K562 (cell line): ENCODE measurements around the gene MRPS18B. TPM values are rescaled to one million over a fixed set of nuclear protein-coding genes. Genes with fewer than 3 reads are reported as not detected.

Source experiments
- CHD1 ChIP-seq: fragments of 200-600 bp; sonication (generic); IDR thresholded peaks from one replicate; pipeline ENCODE4 v1.6.1; 2012; ENCODE audit warnings: mild to moderate bottlenecking, moderate library complexity, low read length, inconsistent platforms
- EHMT2 ChIP-seq: fragments of 450-650 bp; IDR thresholded peaks from 2 replicates; pipeline ENCODE4 v1.6.1; 2018; ENCODE audit warnings: antibody characterized with exemption
- EP400 ChIP-seq: fragments of 450-650 bp; IDR thresholded peaks from 2 replicates; pipeline ENCODE4 v1.6.1; 2017; ENCODE audit warnings: antibody characterized with exemption, mild to moderate bottlenecking, moderate library complexity
- ESRRB ChIP-seq: fragments of 250-450 bp; sonication (Bioruptor Pico); IDR thresholded peaks from 2 replicates; pipeline ENCODE4 v1.5.0; 2020; ENCODE audit warnings: mild to moderate bottlenecking, moderate library complexity, borderline replicate concordance
- HDAC6 ChIP-seq: IDR thresholded peaks from 2 replicates; pipeline ENCODE4 v1.6.1; 2012; ENCODE audit warnings: low read depth, mild to moderate bottlenecking, control low read depth, inconsistent platforms, low read length, moderate library complexity
- HLTF ChIP-seq: fragments of 450-650 bp; IDR thresholded peaks from 2 replicates; pipeline ENCODE4 v1.6.1; 2016
- KDM4B ChIP-seq, 2 experiments: fragments of 450-650 bp in 1 of 2; sonication (generic) in 1 of 2; IDR thresholded peaks; 2 replicates each; pipeline ENCODE4 v1.6.1; 2016 to 2017; ENCODE audit warnings: borderline replicate concordance in 2 of 2, antibody characterized with exemption in 1 of 2, low read depth in 1 of 2, mild to moderate bottlenecking in 1 of 2
- NR2F6 ChIP-seq: fragments of 450-650 bp; formaldehyde crosslinking; IDR thresholded peaks from 2 replicates; pipeline ENCODE4 v1.4.0; 2020; ENCODE audit warnings: mild to moderate bottlenecking
- PTBP1 ChIP-seq: fragments of 200-400 bp; formaldehyde crosslinking; IDR thresholded peaks from 2 replicates; pipeline ENCODE4 v1.6.1; 2017; ENCODE audit warnings: low read depth, low read length
- SRSF1 ChIP-seq: fragments of 200-400 bp; formaldehyde crosslinking; IDR thresholded peaks from 2 replicates; pipeline ENCODE4 v1.6.1; 2017; ENCODE audit warnings: mild to moderate bottlenecking, low read depth, low read length, moderate library complexity
- XRCC5 ChIP-seq: fragments of 200-400 bp; formaldehyde crosslinking; IDR thresholded peaks from 2 replicates; pipeline ENCODE4 v1.6.1; 2017; ENCODE audit warnings: low read depth, mild to moderate bottlenecking, low read length
- ZFX ChIP-seq: sonication (generic); formaldehyde crosslinking; IDR thresholded peaks from 2 replicates; pipeline ENCODE4 v1.8.0; 2022; ENCODE audit warnings: mild to moderate bottlenecking, missing genetic modification reagents, moderate library complexity
- ZNF134 ChIP-seq: fragments of 250-450 bp; sonication (Bioruptor Pico); conservative IDR thresholded peaks from 2 replicates; pipeline ENCODE4 v1.4.0; 2020
- ZNF239 ChIP-seq: fragments of 250-450 bp; sonication (Bioruptor Pico); IDR thresholded peaks from 2 replicates; pipeline ENCODE4 v1.4.0; 2020; ENCODE audit warnings: mild to moderate bottlenecking
- ZNF778 ChIP-seq: fragments of 450-650 bp; formaldehyde crosslinking; IDR thresholded peaks from 2 replicates; pipeline ENCODE4 v1.4.0; 2020; ENCODE audit warnings: mild to moderate bottlenecking, moderate library complexity
- ZSCAN29 ChIP-seq: fragments of 450-650 bp; IDR thresholded peaks from 2 replicates; pipeline ENCODE4 v1.6.1; 2017
- polyA plus RNA-seq, 8 experiments: library from polyadenylated mRNA; depleted of rRNA in 4 of 8; stranded (reverse) in 5 of 8; unstranded in 3 of 8; fragments of >200 nt; fragmentation: Nextera tagmentation in 2 of 8; fragmentation: Illumina TruSeq in 1 of 8; extraction: Ambion mirVana in 2 of 8; extraction: Trizol in 1 of 8; gene quantifications; 2 replicates each; pipeline versions ENCODE4 v1.2.1 to v1.2.3, GENCODE V29; 2011 to 2014; ENCODE audit warnings: inconsistent platforms in 1 of 8, missing spikeins in 1 of 8
- total RNA-seq, 7 experiments: library from RNA; depleted of rRNA in 6 of 7; stranded (reverse); fragments of >200 nt in 6 of 7; fragmentation: Illumina TruSeq in 2 of 7; extraction: Trizol in 2 of 7; gene quantifications; 2 replicates each; pipeline versions ENCODE4 v1.2.1 to v1.2.3, GENCODE V29; 2011 to 2021; ENCODE audit warnings: low replicate concordance in 1 of 7
- TF ChIP-seq, protein P1 (sequence below): fragments of 450-650 bp; formaldehyde crosslinking; IDR thresholded peaks from 2 replicates; pipeline ENCODE4 v1.4.0; 2022; ENCODE audit warnings: missing genetic modification characterization
- TF ChIP-seq, protein P2 (sequence below): fragments of 450-650 bp; formaldehyde crosslinking; IDR thresholded peaks from 2 replicates; pipeline ENCODE4 v1.4.0; 2022; ENCODE audit warnings: mild to moderate bottlenecking, moderate library complexity
- TF ChIP-seq, protein P3 (sequence below): sonication (generic); formaldehyde crosslinking; IDR thresholded peaks from 2 replicates; pipeline ENCODE4 v1.8.0; 2022; ENCODE audit warnings: missing genetic modification reagents, mild to moderate bottlenecking, moderate library complexity, borderline replicate concordance
- TF ChIP-seq, protein P4 (sequence below): fragments of 450-650 bp; IDR thresholded peaks from 2 replicates; pipeline ENCODE4 v1.7.0; 2016; ENCODE audit warnings: borderline replicate concordance
- TF ChIP-seq, protein P5 (sequence below): sonication (generic); formaldehyde crosslinking; IDR thresholded peaks from 2 replicates; pipeline ENCODE4 v1.8.0; 2023; ENCODE audit warnings: mild to moderate bottlenecking, missing genetic modification reagents

Gene MRPS18B
- total and polyA plus RNA-seq, 9 of the 15 experiments (the other 6 are each of a cell fraction or from before 2014, with no cell fraction given): 132 to 383 (median 178) TPM

DNA sequence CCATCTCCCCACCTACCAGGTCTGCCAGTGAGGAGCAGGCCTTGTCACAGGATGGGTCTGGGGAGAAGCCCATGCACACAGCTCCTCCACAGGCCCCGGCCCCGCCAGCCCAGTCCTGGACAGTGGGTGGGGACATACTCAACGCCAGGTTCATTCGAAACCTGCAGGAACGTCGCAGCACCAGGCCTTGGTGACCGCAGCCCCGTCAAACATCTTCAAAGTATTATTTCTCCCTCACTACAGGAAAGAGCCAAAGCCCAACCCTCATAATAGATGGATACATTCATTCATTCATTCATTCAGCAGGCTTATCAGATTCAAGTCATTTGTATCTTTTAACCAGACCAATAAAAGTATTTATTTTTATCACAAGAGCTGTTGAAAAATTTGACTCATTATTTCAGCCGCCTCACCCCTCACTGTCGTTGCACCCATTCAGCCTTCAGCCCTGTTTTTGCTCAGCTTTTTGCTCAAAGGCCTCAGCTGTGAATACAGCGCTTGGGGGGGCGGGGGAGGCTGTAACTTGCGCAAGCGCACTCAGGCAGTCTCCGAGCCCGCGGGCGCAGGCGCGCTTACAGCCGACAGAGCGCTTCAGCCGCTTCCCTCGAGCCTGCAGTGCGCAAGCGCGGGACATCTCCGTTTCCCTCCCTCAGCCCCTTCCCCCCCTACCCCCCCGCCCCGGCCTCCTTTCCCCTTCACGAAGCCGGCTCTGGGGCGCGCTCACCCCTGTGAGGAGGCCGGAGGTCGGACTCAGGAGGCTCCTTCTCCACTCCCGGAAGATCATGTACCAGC, 29.0 kb downstream of the MRPS18B start, which contains the start of gene C6orf136 (continued):
- TF ChIP-seq, protein P1, sequence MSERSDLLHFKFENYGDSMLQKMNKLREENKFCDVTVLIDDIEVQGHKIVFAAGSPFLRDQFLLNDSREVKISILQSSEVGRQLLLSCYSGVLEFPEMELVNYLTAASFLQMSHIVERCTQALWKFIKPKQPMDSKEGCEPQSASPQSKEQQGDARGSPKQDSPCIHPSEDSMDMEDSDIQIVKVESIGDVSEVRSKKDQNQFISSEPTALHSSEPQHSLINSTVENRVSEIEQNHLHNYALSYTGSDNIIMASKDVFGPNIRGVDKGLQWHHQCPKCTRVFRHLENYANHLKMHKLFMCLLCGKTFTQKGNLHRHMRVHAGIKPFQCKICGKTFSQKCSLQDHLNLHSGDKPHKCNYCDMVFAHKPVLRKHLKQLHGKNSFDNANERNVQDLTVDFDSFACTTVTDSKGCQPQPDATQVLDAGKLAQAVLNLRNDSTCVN: no peak
- TF ChIP-seq, protein P2, sequence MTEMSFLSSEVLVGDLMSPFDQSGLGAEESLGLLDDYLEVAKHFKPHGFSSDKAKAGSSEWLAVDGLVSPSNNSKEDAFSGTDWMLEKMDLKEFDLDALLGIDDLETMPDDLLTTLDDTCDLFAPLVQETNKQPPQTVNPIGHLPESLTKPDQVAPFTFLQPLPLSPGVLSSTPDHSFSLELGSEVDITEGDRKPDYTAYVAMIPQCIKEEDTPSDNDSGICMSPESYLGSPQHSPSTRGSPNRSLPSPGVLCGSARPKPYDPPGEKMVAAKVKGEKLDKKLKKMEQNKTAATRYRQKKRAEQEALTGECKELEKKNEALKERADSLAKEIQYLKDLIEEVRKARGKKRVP (CRISPR knock-in tag): no peak
- no peak for TF ChIP-seq EHMT2
- TF ChIP-seq ZNF134: no peak
- no peak for TF ChIP-seq HLTF
- TF ChIP-seq, protein P3, sequence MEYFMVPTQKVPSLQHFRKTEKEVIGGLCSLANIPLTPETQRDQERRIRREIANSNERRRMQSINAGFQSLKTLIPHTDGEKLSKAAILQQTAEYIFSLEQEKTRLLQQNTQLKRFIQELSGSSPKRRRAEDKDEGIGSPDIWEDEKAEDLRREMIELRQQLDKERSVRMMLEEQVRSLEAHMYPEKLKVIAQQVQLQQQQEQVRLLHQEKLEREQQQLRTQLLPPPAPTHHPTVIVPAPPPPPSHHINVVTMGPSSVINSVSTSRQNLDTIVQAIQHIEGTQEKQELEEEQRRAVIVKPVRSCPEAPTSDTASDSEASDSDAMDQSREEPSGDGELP (CRISPR knock-in tag): peak; percentile 96
- TF ChIP-seq, protein P4, sequence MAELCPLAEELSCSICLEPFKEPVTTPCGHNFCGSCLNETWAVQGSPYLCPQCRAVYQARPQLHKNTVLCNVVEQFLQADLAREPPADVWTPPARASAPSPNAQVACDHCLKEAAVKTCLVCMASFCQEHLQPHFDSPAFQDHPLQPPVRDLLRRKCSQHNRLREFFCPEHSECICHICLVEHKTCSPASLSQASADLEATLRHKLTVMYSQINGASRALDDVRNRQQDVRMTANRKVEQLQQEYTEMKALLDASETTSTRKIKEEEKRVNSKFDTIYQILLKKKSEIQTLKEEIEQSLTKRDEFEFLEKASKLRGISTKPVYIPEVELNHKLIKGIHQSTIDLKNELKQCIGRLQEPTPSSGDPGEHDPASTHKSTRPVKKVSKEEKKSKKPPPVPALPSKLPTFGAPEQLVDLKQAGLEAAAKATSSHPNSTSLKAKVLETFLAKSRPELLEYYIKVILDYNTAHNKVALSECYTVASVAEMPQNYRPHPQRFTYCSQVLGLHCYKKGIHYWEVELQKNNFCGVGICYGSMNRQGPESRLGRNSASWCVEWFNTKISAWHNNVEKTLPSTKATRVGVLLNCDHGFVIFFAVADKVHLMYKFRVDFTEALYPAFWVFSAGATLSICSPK: no peak
- no peak for TF ChIP-seq ESRRB
- TF ChIP-seq, protein P5, sequence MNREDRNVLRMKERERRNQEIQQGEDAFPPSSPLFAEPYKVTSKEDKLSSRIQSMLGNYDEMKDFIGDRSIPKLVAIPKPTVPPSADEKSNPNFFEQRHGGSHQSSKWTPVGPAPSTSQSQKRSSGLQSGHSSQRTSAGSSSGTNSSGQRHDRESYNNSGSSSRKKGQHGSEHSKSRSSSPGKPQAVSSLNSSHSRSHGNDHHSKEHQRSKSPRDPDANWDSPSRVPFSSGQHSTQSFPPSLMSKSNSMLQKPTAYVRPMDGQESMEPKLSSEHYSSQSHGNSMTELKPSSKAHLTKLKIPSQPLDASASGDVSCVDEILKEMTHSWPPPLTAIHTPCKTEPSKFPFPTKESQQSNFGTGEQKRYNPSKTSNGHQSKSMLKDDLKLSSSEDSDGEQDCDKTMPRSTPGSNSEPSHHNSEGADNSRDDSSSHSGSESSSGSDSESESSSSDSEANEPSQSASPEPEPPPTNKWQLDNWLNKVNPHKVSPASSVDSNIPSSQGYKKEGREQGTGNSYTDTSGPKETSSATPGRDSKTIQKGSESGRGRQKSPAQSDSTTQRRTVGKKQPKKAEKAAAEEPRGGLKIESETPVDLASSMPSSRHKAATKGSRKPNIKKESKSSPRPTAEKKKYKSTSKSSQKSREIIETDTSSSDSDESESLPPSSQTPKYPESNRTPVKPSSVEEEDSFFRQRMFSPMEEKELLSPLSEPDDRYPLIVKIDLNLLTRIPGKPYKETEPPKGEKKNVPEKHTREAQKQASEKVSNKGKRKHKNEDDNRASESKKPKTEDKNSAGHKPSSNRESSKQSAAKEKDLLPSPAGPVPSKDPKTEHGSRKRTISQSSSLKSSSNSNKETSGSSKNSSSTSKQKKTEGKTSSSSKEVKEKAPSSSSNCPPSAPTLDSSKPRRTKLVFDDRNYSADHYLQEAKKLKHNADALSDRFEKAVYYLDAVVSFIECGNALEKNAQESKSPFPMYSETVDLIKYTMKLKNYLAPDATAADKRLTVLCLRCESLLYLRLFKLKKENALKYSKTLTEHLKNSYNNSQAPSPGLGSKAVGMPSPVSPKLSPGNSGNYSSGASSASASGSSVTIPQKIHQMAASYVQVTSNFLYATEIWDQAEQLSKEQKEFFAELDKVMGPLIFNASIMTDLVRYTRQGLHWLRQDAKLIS (CRISPR knock-in tag): no peak
- no peak for TF ChIP-seq KDM4B (IDR thresholded peaks at IDR 0.05; ENCODE audit: borderline replicate concordance in 2 of 2, low read depth in 1 of 2)
- no peak for TF ChIP-seq PTBP1
- TF ChIP-seq NR2F6 (CRISPR knock-in tag): no peak
- no peak; the same call in 1 of the 2 replicates for TF ChIP-seq EP400
- no peak for TF ChIP-seq HDAC6
- TF ChIP-seq ZSCAN29: no peak
- no peak for TF ChIP-seq ZNF239
- no peak for TF ChIP-seq ZNF778 (CRISPR knock-in tag)
- TF ChIP-seq XRCC5: peak; percentile 80
- TF ChIP-seq SRSF1: no peak
- no peak for TF ChIP-seq CHD1
- TF ChIP-seq ZFX (CRISPR knock-in tag): no peak
